NCI-H2081 treated with DMSO at 0.1 percent for 48 hours (cell line): ENCODE data around the gene MBIP.
A peak's percentile ranks its signal among the peaks of the same experiment; 100 is the strongest.

Experiments used
- DNase-seq: peaks from one replicate; lab custom pipeline; 2025; lab: John Stamatoyannopoulos, UW

MBIP gene

GRCh38 chr14:36313206-36313605 lies 7.2 kb downstream of the MBIP start:
- DNase-seq = peak; percentile 61

- no peak for DNase-seq
Measured at GRCh38 chr14:36306836-36307235, 13.6 kb downstream of the MBIP start.

- DNase-seq = no peak
Measured at GRCh38 chr14:36304895-36305294, 15.5 kb downstream of the MBIP start.

GRCh38 chr14:36303960-36304359 lies 16.5 kb downstream of the MBIP start:
- no peak for DNase-seq

- DNase-seq = no peak
Measured at GRCh38 chr14:36302823-36303222, 17.6 kb downstream of the MBIP start.

- no peak for DNase-seq
Measured at GRCh38 chr14:36301159-36301558, 19.3 kb downstream of the MBIP start.

GRCh38 chr14:36300337-36300736 lies 20.1 kb downstream of the MBIP start:
- DNase-seq = no peak

GRCh38 chr14:36295642-36296627 lies 24.5 kb downstream of the MBIP start:
- no peak for DNase-seq

GRCh38 chr14:36294543-36294942 lies 25.9 kb downstream of the MBIP start:
- DNase-seq = no peak

- no peak for DNase-seq
Measured at GRCh38 chr14:36293824-36294223, 26.6 kb downstream of the MBIP start.

GRCh38 chr14:36289954-36290353 lies 30.5 kb downstream of the MBIP start:
- DNase-seq = no peak

- DNase-seq = no peak
Measured at GRCh38 chr14:36288496-36288895, 31.9 kb downstream of the MBIP start.

GRCh38 chr14:36284971-36285595 lies 35.4 kb downstream of the MBIP start:
- no peak for DNase-seq

GRCh38 chr14:36281309-36281708 lies 39.1 kb downstream of the MBIP start:
- no peak for DNase-seq

- DNase-seq = no peak
Measured at GRCh38 chr14:36279306-36280190, 40.9 kb downstream of the MBIP start.

- no peak for DNase-seq
Measured at GRCh38 chr14:36275741-36276140, 44.7 kb downstream of the MBIP start.

GRCh38 chr14:36271939-36272907 lies 48.2 kb downstream of the MBIP start:
- DNase-seq = no peak

GRCh38 chr14:36271222-36271621 lies 49.2 kb downstream of the MBIP start:
- no peak for DNase-seq

GRCh38 chr14:36270191-36270590 lies 50.2 kb downstream of the MBIP start:
- no peak for DNase-seq

GRCh38 chr14:36268121-36268520 lies 52.3 kb downstream of the MBIP start:
- no peak for DNase-seq

- DNase-seq = no peak
Measured at GRCh38 chr14:36264595-36264994, 55.8 kb downstream of the MBIP start.
